GM21381 (cell line): Measurements from ENCODE around the gene C9orf50.
"Not testable (repeated sequence)": the region's sequence is repeated elsewhere in the genome, so short reads cannot be mapped to it uniquely, and the experiment has no call there.

Source experiments
- ATAC-seq: cut with Tn5 transposase; IDR thresholded peaks from one replicate; pipeline ENCODE4 v1.9.1; 2021; ENCODE audit warnings: mild to moderate bottlenecking, moderate library complexity; ENCODE audit not compliant: unreplicated experiment

Gene C9orf50

GRCh38 chr9:129648764-129649115 lies 27.8 kb upstream of the C9orf50 start:
- no peak for ATAC-seq

- ATAC-seq: no peak
Observed at GRCh38 chr9:129648092-129648763, 27.3 kb upstream of the C9orf50 start.

GRCh38 chr9:129647635-129648034 lies 26.7 kb upstream of the C9orf50 start:
- no peak for ATAC-seq

GRCh38 chr9:129646654-129647053 lies 25.8 kb upstream of the C9orf50 start:
- ATAC-seq: no peak

- no peak for ATAC-seq
Observed at GRCh38 chr9:129646252-129646651, 25.4 kb upstream of the C9orf50 start.

GRCh38 chr9:129644902-129645301 lies 24.0 kb upstream of the C9orf50 start:
- no peak for ATAC-seq

- ATAC-seq: no peak
Observed at GRCh38 chr9:129644365-129644764, 23.5 kb upstream of the C9orf50 start.

- ATAC-seq: no peak
Observed at GRCh38 chr9:129643706-129644105, 22.8 kb upstream of the C9orf50 start.

GRCh38 chr9:129641750-129642585 lies 21.1 kb upstream of the C9orf50 start, which contains the start of gene ASB6:
Gene ASB6 (minus strand): TSS chr9:129642151. CDS start chr9:129641999, 152 bp downstream.
- peak; percentile 92 for ATAC-seq

- ATAC-seq: no peak
Observed at GRCh38 chr9:129640871-129641749, 20.2 kb upstream of the C9orf50 start.

- ATAC-seq: no peak
Observed at GRCh38 chr9:129640086-129640870, 19.4 kb upstream of the C9orf50 start.

- no peak for ATAC-seq
Observed at GRCh38 chr9:129639756-129640085, 18.8 kb upstream of the C9orf50 start.

- ATAC-seq: no peak
Observed at GRCh38 chr9:129639034-129639630, 18.2 kb upstream of the C9orf50 start.

- ATAC-seq: no peak
Observed at GRCh38 chr9:129637673-129638439, 17.0 kb upstream of the C9orf50 start.

- ATAC-seq: no peak
Observed at GRCh38 chr9:129637102-129637501, 16.2 kb upstream of the C9orf50 start.

- not testable (repeated sequence) for ATAC-seq
Observed at GRCh38 chr9:129636343-129636742, 15.4 kb upstream of the C9orf50 start.

- no peak for ATAC-seq
Observed at GRCh38 chr9:129635099-129636065, 14.5 kb upstream of the C9orf50 start.

GRCh38 chr9:129633848-129634247 lies 12.9 kb upstream of the C9orf50 start:
- no peak for ATAC-seq
